Measurements from ENCODE around the gene ARAP1.

- no peak for TF ChIP-seq POLR2AphosphoS5 (IDR thresholded peaks at IDR 0.05; ENCODE audit: borderline replicate concordance, low read depth, low read length)
- TF ChIP-seq EZH2 (IDR thresholded peaks at IDR 0.05), result no peak
- TF ChIP-seq FOXP2 (optimal IDR thresholded peaks at IDR 0.05; ENCODE audit: control extremely low read depth, extremely low read length, insufficient read depth), result no peak
Measured at GRCh38 chr11:72737336-72737735, 14.9 kb downstream of the ARAP1 start.
